Measurements from ENCODE around the gene EIF3F. TPM values are rescaled to one million over a fixed set of nuclear protein-coding genes. Genes with fewer than 3 reads are reported as not detected.

EIF3F gene
- total and polyA plus RNA-seq, 8 donors: 102 to 580 (median 189) TPM

GRCh38 chr11:7944123-7944522 is 43.0 kb upstream of the EIF3F start:
- no peak for TF ChIP-seq POLR2A (IDR thresholded peaks at IDR 0.05)
- no peak for TF ChIP-seq EP300 (IDR thresholded peaks at IDR 0.05)
- no peak for TF ChIP-seq CTCF (IDR thresholded peaks at IDR 0.05)
- no peak for TF ChIP-seq POLR2AphosphoS5 (IDR thresholded peaks at IDR 0.05)
- peaks cover 0 to 6% (median 0%) of the 10 kb centered on the region in 3 donors for H3K27me3 ChIP-seq
- H3K9me3 ChIP-seq: peaks cover 18 to 34% (median 26%) of the 10 kb centered on the region in 4 donors
- no peaks in the 10 kb centered on the region for H3K36me3 ChIP-seq
- intact Hi-C loops (cut with DNase I; ENCODE audit: low total_unique reads): no loop called here
- H3K27ac ChIP-seq: no peak overlapping the region
- DNase-seq: no peak
- no peaks in the 10 kb centered on the region for H3K4me1 ChIP-seq
- WGBS, 5 donors: 81 to 96% (median 89%) methylated on average over 2 of the region's 2 CpGs
- no peak overlapping the region for H3K4me3 ChIP-seq

- WGBS, 5 donors: 49 to 64% (median 50%) methylated on average over 1 of the region's 1 CpG
- no peak for TF ChIP-seq POLR2A (IDR thresholded peaks at IDR 0.05)
- TF ChIP-seq POLR2AphosphoS5 (IDR thresholded peaks at IDR 0.05): no peak
- TF ChIP-seq EP300 (IDR thresholded peaks at IDR 0.05): no peak
- no peak for TF ChIP-seq CTCF (IDR thresholded peaks at IDR 0.05)
- intact Hi-C loops (cut with DNase I; ENCODE audit: low total_unique reads): no loop called here
- H3K27me3 ChIP-seq: peaks cover 0 to 6% (median 0%) of the 10 kb centered on the region in 3 donors
- no peak overlapping the region for H3K4me3 ChIP-seq
- H3K9me3 ChIP-seq: peaks cover 0 to 7% (median 5%) of the 10 kb centered on the region in 4 donors
- H3K27ac ChIP-seq: no peak overlapping the region
- no peaks in the 10 kb centered on the region for H3K4me1 ChIP-seq
- H3K36me3 ChIP-seq: no peaks in the 10 kb centered on the region
- no peak for DNase-seq
These were observed 37.2 kb upstream of the EIF3F start for GRCh38 chr11:7949934-7950333.

- Histone ChIP-seq H3K36me3 (no peaks in the 10 kb centered on the region), H3K27me3 (no peaks in the 10 kb centered on the region), H3K9me3 (no peaks in the 10 kb centered on the region), H3K4me1 (no peaks in the 10 kb centered on the region), H3K4me3 (no peak overlapping the region), H3K27ac (no peak overlapping the region)
- WGBS, 5 donors: 41 to 68% (median 50%) methylated on average over 1 of the region's 1 CpG
- TF ChIP-seq POLR2AphosphoS5 (IDR thresholded peaks at IDR 0.05): no peak
- TF ChIP-seq EP300 (IDR thresholded peaks at IDR 0.05): no peak
- TF ChIP-seq CTCF (IDR thresholded peaks at IDR 0.05): no peak
- TF ChIP-seq POLR2A (IDR thresholded peaks at IDR 0.05): no peak
- intact Hi-C loops (cut with DNase I; ENCODE audit: low total_unique reads): no loop called here
- no peak for DNase-seq
These were observed 31.9 kb upstream of the EIF3F start for GRCh38 chr11:7955191-7955590.

GRCh38 chr11:7964261-7964660 is 22.9 kb upstream of the EIF3F start:
- H3K4me3 ChIP-seq: no peak overlapping the region
- no peaks in the 10 kb centered on the region for H3K4me1 ChIP-seq
- no peak overlapping the region for H3K27ac ChIP-seq
- intact Hi-C loops (cut with DNase I; ENCODE audit: low total_unique reads): no loop called here
- TF ChIP-seq POLR2A (IDR thresholded peaks at IDR 0.05): no peak
- TF ChIP-seq CTCF (IDR thresholded peaks at IDR 0.05): no peak
- no peak for TF ChIP-seq EP300 (IDR thresholded peaks at IDR 0.05)
- peaks cover 0 to 6% (median 0%) of the 10 kb centered on the region in 3 donors for H3K27me3 ChIP-seq
- H3K36me3 ChIP-seq: no peaks in the 10 kb centered on the region
- 44 to 59% (median 49%) methylated on average over 3 of the region's 3 CpGs for WGBS, 5 donors
- no peak for DNase-seq
- no peaks in the 10 kb centered on the region for H3K9me3 ChIP-seq

All from stomach (tissue), 9 donors.